GM11168 (cell line): Measurements from ENCODE around the gene PRKAR1B.
"Not testable (repeated sequence)": the region's sequence is repeated elsewhere in the genome, so short reads cannot be mapped to it uniquely, and the experiment has no call there.

Source experiments
- in situ Hi-C: fragments of 300-500 bp; cut with MboI; formaldehyde crosslinking; loops from one replicate; pipeline ENCODE4 v1.12.0; 2022; ENCODE audit warnings: low sequenced_read_pairs; ENCODE audit not compliant: unreplicated experiment

PRKAR1B gene

GRCh38 chr7:631964-632830 lies 94.9 kb downstream of the PRKAR1B start:
- in situ Hi-C loops = no loop called here

GRCh38 chr7:631291-631711 lies 95.8 kb downstream of the PRKAR1B start:
- in situ Hi-C loops = no loop called here

- in situ Hi-C loops = no loop called here
Measured at GRCh38 chr7:630539-630938, 96.5 kb downstream of the PRKAR1B start.

- in situ Hi-C loops = no loop called here
Measured at GRCh38 chr7:630111-630511, 97.0 kb downstream of the PRKAR1B start.

GRCh38 chr7:628826-629225 lies 98.3 kb downstream of the PRKAR1B start:
- in situ Hi-C loops = no loop called here

GRCh38 chr7:628402-628763 lies 98.7 kb downstream of the PRKAR1B start:
- in situ Hi-C loops = no loop called here

GRCh38 chr7:627661-628401 lies 99.2 kb downstream of the PRKAR1B start:
- in situ Hi-C loops = no loop called here

- in situ Hi-C loops = no loop called here
Measured at GRCh38 chr7:625376-625971, 101.6 kb downstream of the PRKAR1B start.

GRCh38 chr7:623464-623863 lies 103.6 kb downstream of the PRKAR1B start:
- in situ Hi-C loops = no loop called here

GRCh38 chr7:621572-622285 lies 105.4 kb downstream of the PRKAR1B start:
- in situ Hi-C loops = no loop called here

GRCh38 chr7:620885-621284 lies 106.2 kb downstream of the PRKAR1B start:
- in situ Hi-C loops = no loop called here

GRCh38 chr7:620056-620455 lies 107.0 kb downstream of the PRKAR1B start:
- in situ Hi-C loops = no loop called here

- in situ Hi-C loops = no loop called here
Measured at GRCh38 chr7:619368-619840, 107.7 kb downstream of the PRKAR1B start.

GRCh38 chr7:618539-619367 lies 108.3 kb downstream of the PRKAR1B start:
- in situ Hi-C loops = no loop called here

- in situ Hi-C loops = no loop called here
Measured at GRCh38 chr7:617614-618538, 109.2 kb downstream of the PRKAR1B start.

GRCh38 chr7:613442-614140 lies 113.5 kb downstream of the PRKAR1B start:
- in situ Hi-C loops = no loop called here

GRCh38 chr7:611837-612236 lies 115.2 kb downstream of the PRKAR1B start:
- in situ Hi-C loops = not testable (repeated sequence)

- in situ Hi-C loops = no loop called here
Measured at GRCh38 chr7:611281-611810, 115.7 kb downstream of the PRKAR1B start.
